Hindlimb muscle (tissue), 1 donor: Measurements from ENCODE around the gene COL4A2. TPM values are rescaled to one million over a fixed set of nuclear protein-coding genes. Genes with fewer than 3 reads are reported as not detected.
A peak's percentile ranks its signal among the peaks of the same experiment; 100 is the strongest.

ENCODE experiments used
- DNase-seq: peaks from one replicate; pipeline ENCODE4 v3.0.0-alpha.2; 2013
- polyA plus RNA-seq: library from polyadenylated mRNA; unstranded; fragments of 120-200 nt; gene quantifications from one replicate; pipeline ENCODE4 v1.2.1, GENCODE V29; 2013; ENCODE audit not compliant: insufficient read length

The COL4A2 gene
- polyA plus RNA-seq, 1 donor: 562 TPM

DNA sequence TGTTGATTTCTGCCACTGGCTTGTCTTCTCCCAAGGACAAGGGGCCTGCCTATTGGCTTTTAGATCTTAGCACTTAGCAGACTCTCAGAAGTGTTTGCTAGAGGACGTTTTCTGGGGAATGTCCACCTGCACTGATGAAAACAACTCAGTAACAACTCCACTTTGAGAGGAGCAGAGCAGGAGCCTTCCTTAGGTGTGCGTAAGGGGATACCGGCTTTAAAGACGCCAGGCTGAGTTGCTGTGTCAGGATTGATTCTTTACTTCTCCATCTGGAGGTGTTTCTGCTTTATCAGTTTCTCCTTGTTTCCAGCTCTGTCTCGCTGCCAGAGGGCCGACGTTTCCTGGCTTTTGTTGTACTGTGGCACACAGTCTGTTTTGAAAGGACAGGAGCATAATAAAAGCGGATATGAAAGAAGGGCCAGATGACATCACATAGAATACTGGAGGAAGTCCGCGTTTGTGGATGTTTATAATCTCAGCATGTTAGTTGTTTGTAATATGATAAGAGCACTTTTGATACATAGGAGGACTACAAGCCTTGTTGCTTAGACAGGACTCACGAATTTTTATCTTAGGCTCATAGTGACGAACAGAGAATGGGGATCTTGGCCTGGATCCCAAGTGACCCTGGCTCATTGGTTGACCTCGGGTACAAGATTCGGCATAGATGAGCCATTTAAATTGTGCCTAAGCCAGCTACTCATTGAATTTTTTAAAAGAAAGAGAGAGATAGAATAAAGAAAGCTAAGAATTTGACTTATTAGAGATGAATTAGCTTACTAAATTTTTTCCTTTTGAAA, 34.6 kb downstream of the COL4A2 start:
- no peak for DNase-seq

- no peak for DNase-seq
Measured at GRCh38 chr13:110342474-110342873, 35.4 kb downstream of the COL4A2 start.

DNA sequence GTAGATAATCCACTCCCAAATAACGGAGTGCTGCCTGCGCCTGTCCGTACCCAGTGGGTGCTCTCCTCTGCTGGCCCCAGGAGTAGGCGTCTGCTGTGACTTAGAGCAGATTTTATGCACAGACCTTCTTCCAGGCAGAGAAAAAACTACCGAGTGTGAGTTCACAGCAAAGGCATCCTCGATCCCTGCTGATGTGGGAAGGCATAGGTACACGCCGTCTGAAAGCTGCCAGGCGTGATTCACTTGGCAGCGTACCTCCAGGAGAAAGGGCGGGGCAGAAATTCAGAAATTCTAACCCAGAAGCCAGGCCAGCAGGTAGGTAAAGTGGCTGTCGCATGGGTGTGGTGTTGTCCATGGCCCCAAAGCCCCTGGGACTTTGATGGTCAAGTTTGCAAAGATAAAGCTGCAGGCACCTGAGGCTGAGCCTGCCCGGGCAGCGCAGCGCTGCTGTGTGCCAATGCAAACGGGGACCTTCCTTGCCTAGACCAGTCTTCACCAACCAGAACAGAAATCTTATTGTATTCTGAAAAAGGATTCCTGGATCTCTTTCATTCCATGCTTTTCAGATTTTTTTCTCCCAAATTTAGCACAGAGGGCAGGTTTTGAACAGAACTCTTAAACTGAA, 36.3 kb downstream of the COL4A2 start:
- DNase-seq: no peak

- DNase-seq: no peak
Measured at GRCh38 chr13:110344320-110344719, 37.2 kb downstream of the COL4A2 start.

- DNase-seq: no peak
Measured at GRCh38 chr13:110345266-110345665, 38.2 kb downstream of the COL4A2 start.

DNA sequence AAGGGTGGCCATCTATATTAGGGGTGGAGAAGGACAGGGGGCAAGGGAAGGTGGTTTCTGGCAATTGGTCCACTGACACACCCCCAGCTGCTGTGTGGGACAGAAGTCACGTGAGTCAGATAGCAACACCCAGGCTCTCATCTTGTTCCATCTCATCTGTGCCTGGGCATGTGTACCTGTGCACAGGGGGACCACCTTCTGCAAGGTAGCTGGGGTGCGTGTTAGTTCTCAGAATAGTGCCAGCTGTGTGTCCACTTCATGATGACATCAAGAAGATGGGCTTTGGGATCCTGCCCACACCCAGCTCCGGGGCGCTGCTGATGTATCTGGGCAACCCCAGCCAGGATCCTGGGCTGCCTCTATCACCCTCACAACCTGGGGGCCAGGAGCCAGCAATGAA, 38.6 kb downstream of the COL4A2 start:
- DNase-seq: no peak

DNA sequence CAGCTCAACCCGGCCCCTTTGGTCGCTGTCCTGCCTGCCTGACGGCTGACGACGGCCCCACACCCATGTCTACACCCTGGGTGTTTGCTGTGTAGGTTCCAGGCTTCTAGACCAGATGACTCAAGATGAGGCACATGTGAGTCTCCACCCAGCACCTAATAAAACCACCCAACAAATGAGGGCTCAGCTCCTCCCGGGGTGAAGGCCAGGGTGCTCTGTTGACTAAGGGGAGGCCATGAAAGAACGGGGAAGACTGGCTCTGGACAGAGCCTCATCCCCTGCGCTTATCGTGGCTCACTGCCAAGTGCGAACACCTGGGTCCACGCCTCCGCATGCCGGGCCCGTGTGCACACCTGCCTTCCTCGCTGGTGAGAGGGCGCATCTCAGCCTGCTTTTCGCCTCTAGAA, 39.6 kb downstream of the COL4A2 start:
- no peak for DNase-seq

GRCh38 chr13:110347088-110347487, 40.0 kb downstream of the COL4A2 start:
- DNase-seq: no peak

DNA sequence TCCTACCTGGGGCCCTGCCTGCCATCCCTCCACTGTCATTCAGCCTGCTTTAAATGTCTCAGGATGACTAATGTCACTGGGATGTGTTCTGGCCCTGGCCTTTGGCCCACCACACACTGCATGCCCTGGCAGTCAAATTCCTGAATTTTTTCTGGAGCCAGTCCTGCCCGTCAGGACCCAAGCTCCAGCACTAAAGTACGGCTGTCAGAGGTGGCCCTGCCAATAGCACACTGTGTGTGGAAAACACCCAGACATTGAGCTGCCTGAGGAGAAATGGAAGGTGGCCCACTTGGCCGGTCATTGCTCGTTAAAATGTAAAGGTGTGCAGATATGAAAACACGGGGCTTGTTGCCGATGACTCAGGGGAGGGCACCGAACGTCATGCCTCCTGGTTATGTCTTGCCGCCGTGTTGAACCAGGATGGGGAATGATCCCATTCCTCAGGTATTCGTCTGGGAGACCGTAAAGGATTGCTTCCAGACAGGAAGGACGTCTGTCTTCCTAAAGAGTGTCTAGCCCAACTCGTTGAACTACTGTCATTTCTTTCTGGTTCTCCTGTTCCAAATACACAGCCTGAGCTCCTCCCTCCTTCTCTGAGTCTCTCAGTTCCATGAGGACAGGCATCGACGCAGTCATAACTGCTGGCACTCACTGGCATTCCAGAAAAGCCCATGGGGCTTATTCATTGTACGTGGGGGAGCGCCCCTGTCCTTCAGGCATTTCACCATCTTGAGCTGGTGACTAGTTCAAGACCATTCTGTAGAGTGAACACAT, 40.6 kb downstream of the COL4A2 start:
- no peak for DNase-seq

DNA sequence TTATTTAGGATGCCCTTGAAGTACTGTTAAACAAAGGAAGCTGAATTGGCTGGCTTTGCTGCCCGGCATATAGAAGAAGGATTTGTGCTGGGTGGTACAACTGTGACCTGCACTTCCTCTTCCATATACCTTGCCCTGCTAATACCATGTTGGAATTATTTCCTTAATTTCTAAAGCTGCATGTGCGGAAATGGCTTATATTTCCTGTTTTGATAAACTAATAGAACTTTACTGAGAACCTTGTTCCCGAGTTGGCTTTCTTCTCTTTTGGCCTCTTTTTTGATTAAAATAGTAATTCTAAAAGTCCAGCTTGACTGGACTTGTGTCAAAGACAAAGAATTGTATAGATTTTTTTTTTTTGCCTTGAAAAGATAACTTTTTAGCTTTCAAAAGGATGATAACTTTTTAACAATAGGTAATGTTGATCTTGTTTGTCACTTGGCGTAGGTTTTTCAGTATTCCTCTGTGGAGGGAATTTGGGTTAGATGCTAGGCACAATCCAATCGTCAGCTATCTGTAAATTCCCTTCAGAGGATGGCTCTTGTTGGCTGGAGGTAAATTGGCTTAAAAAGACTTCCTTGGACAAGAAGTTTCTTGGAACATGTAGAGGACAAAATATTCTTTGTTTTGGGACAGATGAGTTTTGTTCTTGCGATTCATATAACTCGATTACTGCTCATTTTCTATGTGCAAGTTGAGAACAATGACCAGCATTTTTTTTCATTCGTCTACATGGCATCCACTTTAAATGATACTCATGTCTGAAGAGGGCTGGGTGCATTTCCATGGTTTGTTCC, 41.4 kb downstream of the COL4A2 start:
- no peak for DNase-seq

DNA sequence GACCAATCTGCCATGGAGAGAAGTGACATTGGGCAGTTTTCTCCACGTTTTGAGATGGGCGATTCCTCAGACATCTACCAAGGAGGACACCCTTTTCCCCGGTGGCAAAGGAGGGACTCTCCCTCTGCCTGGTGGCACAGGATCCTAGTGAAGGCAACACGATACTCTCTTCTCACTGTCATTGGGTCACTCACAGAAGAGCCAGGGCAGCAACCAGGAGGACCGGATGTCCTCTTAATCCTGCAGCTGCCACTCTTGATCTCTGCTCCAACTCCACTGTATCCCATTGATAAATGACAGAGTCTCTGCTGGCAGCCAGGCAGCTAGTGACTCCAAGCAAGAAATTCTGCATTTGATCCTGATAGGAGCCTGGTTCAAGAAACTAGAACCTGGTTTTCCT, 42.2 kb downstream of the COL4A2 start:
- DNase-seq: no peak

GRCh38 chr13:110350049-110350448, 43.0 kb downstream of the COL4A2 start:
- DNase-seq: peak; percentile 65

DNA sequence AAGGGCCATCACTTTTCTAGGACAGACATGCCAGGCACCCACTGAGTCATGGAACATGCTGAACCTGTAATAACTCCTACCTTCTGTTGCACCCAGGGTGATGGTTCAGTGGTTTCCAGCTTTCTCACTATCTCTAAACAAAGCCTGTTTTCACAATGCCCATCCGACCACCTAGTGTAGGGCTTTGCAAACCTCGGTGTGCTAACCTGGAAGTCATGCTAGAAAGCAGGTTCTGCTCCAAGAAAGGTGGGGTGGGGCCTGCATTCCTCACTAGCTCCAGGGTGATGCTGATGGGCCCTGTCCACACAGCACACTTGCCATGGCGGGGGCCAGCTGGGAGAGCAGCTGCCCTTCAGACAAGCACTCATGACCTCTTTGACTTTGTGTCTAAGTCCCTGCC, 43.4 kb downstream of the COL4A2 start:
- no peak for DNase-seq

GRCh38 chr13:110351636-110352420, 44.7 kb downstream of the COL4A2 start:
- DNase-seq: no peak

GRCh38 chr13:110352735-110353134, 45.7 kb downstream of the COL4A2 start:
- DNase-seq: no peak

DNA sequence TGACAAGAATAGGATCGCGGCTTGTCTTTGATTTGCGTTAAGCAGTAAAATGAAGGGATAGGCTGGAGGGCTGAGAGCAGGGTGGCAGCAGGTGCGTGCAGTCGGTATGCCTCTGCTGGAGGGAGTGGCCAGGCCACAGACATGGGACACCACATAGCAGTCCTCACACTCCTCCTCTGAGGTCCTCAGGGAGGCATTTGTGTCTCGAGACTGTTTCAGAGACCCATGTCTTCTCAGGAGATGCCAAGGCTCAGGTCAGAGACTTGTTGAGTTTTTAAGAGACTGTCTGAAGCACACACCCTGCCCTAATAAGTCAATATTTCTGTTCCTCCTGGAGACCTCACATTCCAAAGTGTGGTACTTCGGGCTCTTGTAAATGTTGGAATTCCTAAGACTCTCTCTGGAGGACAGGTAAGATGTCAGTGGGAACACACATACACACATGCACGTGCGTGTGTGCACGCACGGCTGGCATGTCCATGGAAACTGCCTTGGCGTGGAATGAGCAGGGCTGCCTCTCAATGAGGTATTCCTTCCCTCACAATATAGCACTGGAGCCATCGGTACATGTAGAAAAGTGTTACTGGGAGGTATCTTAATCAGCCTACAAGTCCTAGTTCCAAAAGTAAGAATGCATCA, 46.4 kb downstream of the COL4A2 start:
- DNase-seq: no peak

DNA sequence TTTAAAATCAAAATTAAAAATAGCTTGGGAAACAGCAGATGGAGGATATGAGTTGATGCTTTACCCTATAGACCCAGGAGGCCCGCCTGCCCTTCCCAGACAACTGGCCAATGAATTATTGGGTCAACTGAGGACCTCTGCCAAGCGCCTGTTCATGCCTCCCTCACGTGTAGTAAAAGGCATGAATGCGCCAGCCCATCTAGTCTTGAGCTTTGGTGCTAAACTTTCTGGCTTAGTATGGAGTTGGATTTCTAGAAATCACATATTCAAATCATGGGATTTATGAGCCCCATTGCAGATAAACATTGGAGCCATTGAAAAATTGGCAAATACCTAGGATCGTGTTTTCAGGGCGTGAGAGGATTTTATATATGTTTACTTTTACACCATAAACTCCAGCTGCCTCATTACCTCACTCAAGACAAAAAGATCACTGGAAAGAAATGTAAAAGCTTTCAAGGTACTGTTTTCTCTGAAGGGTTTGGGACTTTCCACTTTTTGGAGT, 47.1 kb downstream of the COL4A2 start:
- DNase-seq: no peak

DNA sequence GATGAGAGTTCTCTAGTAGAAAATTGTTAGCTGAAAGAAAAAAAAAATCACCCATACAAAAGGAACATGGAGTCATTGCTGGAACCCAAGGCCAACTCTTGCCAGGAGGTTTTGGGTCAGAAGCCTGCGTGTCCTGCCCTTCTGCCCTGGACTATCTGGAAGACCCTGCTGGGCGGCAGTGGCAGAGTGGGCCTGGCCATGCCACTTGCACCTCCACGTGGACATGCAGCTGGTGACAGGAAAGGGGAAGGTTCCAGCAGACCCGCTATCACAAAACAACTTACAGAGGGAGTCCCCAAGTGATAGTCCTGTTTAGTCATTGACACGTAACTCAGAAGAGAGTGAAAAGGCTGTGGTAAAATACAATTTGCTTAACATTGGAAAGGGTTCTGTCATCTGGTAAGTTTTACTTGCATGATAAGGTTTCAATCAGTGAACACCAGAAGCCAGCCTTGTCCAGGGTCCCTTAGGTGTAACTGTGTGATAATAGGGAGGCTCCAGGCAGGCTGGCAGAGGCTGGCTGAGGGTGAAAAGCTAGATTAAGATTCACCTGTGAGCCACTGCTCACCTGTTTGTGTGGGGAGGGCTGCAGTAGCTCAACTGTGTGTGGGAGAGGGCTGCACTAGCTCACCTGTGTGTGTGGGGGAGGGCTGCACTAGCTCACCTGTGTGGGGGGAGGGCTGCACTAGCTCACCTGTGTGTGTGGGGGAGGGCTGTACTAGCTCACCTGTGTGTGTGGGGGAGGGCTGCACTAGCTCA, 47.8 kb downstream of the COL4A2 start:
- no peak for DNase-seq

- DNase-seq: no peak
Measured at GRCh38 chr13:110356362-110356761, 49.3 kb downstream of the COL4A2 start.

GRCh38 chr13:110358381-110358780, 51.3 kb downstream of the COL4A2 start:
- no peak for DNase-seq
